GM12878 (cell line): ENCODE data around the gene RPS6KA2. TPM values are rescaled to one million over a fixed set of nuclear protein-coding genes. Genes with fewer than 3 reads are reported as not detected.

ENCODE experiments used
- ATAC-seq: fragments of 200-7000 bp; cut with Tn5 transposase; 3 replicates; pipeline ENCODE4 v1.9.1; 2020; ENCODE audit warnings: mild to moderate bottlenecking, moderate library complexity
- BruUV-seq: library from RNA; stranded (reverse); fragments of 400-500 nt; replicated peaks from 2 replicates; lab custom pipeline; 2021; lab: Mats Ljungman, UMichigan
- CTCF ChIA-PET: fragments of 300-600 bp; sonication (Branson Sonifier 250); formaldehyde crosslinking; extraction: SDS; loops from one replicate; lab custom pipeline; 2021; ENCODE audit warnings: inconsistent platforms; lab: Yijun Ruan, JAX
- POLR2A ChIA-PET: fragments of 350-600 bp; formaldehyde crosslinking; extraction: SDS; loops from one replicate; lab custom pipeline; 2021; ENCODE audit warnings: inconsistent platforms; lab: Charles Lee
- RAD21 ChIA-PET: fragments of 300-600 bp; sonication (Branson Sonifier 250); formaldehyde crosslinking; loops from one replicate; lab custom pipeline; 2023; ENCODE audit warnings: antibody characterized with exemption; ENCODE audit not compliant: unreplicated experiment; lab: Charles Lee
- SMC1A ChIA-PET: fragments of 300-600 bp; sonication (Branson Sonifier 250); formaldehyde crosslinking; loops from one replicate; lab custom pipeline; 2023; ENCODE audit not compliant: unreplicated experiment, uncharacterized antibody; lab: Charles Lee
- DNase-seq: peaks from one replicate; pipeline ENCODE4 v3.0.0-alpha.2; 2011; ENCODE audit warnings: low read depth, low spot score
- FAIRE-seq: peaks from 3 replicates; lab custom pipeline; 2011; peaks lifted over from hg19 to GRCh38; lab: Jason Lieb, UNC
- H2AFZ ChIP-seq: 2 replicates; pipeline ENCODE4 v1.6.0; 2011; ENCODE audit warnings: low read depth, low read length, control low read depth; ENCODE audit not compliant: control insufficient read depth
- H3K27ac ChIP-seq: 2 replicates; pipeline ENCODE4 v1.5.1; 2011; ENCODE audit warnings: control low read depth; ENCODE audit not compliant: control insufficient read depth, insufficient read depth
- H3K27me3 ChIP-seq, 2 experiments: replicated peaks in 1 of 2; 2 replicates each; pipeline versions ENCODE4 v1.6.0 to v1.6.1; 2011; ENCODE audit warnings: low read length in 1 of 2; ENCODE audit not compliant: control insufficient read depth in 2 of 2, insufficient read depth in 2 of 2
- H3K36me3 ChIP-seq, 2 experiments: 2 replicates each; pipeline ENCODE4 v1.5.1; 2011; ENCODE audit warnings: low read length in 1 of 2; ENCODE audit not compliant: control insufficient read depth in 2 of 2, insufficient read depth in 2 of 2
- H3K4me1 ChIP-seq: 2 replicates; pipeline ENCODE4 v1.6.1; 2011; ENCODE audit warnings: mild to moderate bottlenecking, low read length, moderate library complexity, mixed read lengths; ENCODE audit not compliant: control insufficient read depth, insufficient read depth
- H3K4me2 ChIP-seq: 2 replicates; pipeline ENCODE4 v1.6.0; 2011; ENCODE audit warnings: control low read depth; ENCODE audit not compliant: control insufficient read depth, insufficient read depth
- H3K4me3 ChIP-seq: fragments of 200-600 bp; sonication (generic); 2 replicates; pipeline ENCODE4 v1.5.1; 2016
- H3K79me2 ChIP-seq: 2 replicates; pipeline ENCODE4 v1.6.0; 2011; ENCODE audit warnings: low read length; ENCODE audit not compliant: control insufficient read depth, insufficient read depth
- H3K9ac ChIP-seq: 2 replicates; pipeline ENCODE4 v1.8.0; 2011; ENCODE audit warnings: low read length, control low read depth, mixed read lengths; ENCODE audit not compliant: control insufficient read depth, insufficient read depth
- H3K9me3 ChIP-seq: replicated peaks from 3 replicates; pipeline ENCODE4 v1.5.1; 2011; ENCODE audit warnings: mild to moderate bottlenecking, low read length; ENCODE audit not compliant: control insufficient read depth, insufficient read depth
- H4K20me1 ChIP-seq: 2 replicates; pipeline ENCODE4 v1.6.0; 2011; ENCODE audit not compliant: control insufficient read depth, insufficient read depth
- CBX3 ChIP-seq: fragments of 200-600 bp; sonication (generic); IDR thresholded peaks from 2 replicates; pipeline ENCODE4 v1.6.1; 2016; ENCODE audit warnings: low read depth, borderline replicate concordance
- CREM ChIP-seq: IDR thresholded peaks from 2 replicates; pipeline ENCODE4 v1.6.1; 2014; ENCODE audit warnings: antibody characterized with exemption, low read depth
- E2F4 ChIP-seq: IDR thresholded peaks from 2 replicates; pipeline ENCODE4 v1.6.1; 2012; ENCODE audit warnings: low read depth, low read length, improper control_type of control experiment
- EED ChIP-seq: sonication (generic); IDR thresholded peaks from 2 replicates; pipeline ENCODE4 v1.6.1; 2016; ENCODE audit warnings: antibody characterized with exemption, low read depth
- EGR1 ChIP-seq, 2 experiments: IDR thresholded peaks; 1 replicate in 1 of 2; 2 replicates in 1 of 2; pipeline ENCODE4 v1.6.1; 2011 to 2012; ENCODE audit warnings: low read depth in 2 of 2, low read length in 2 of 2, borderline replicate concordance in 1 of 2, mild to moderate bottlenecking in 1 of 2, moderate library complexity in 1 of 2
- EP300 ChIP-seq, 2 experiments: fragments of 150-350 bp in 1 of 2; IDR thresholded peaks; 2 replicates each; pipeline ENCODE4 v1.6.1; 2011 to 2012; ENCODE audit warnings: low read depth in 2 of 2, low read length in 2 of 2, borderline replicate concordance in 1 of 2, improper control_type of control experiment in 1 of 2, inconsistent platforms in 1 of 2; ENCODE audit not compliant: control insufficient read depth in 1 of 2
- FOS ChIP-seq: IDR thresholded peaks from 3 replicates; pipeline ENCODE4 v1.6.1; 2011; ENCODE audit warnings: borderline replicate concordance; ENCODE audit not compliant: insufficient read length; ENCODE audit errors: extremely low read depth
- FOXM1 ChIP-seq: IDR thresholded peaks from 2 replicates; pipeline ENCODE4 v1.6.1; 2012; ENCODE audit warnings: low read depth, mild to moderate bottlenecking, inconsistent platforms, low read length, moderate library complexity
- LARP7 ChIP-seq: fragments of 450-650 bp; IDR thresholded peaks from 2 replicates; pipeline ENCODE4 v1.6.1; 2017; ENCODE audit warnings: mild to moderate bottlenecking
- MAX ChIP-seq: IDR thresholded peaks from 2 replicates; pipeline ENCODE4 v1.6.1; 2012; ENCODE audit warnings: low read depth, low read length, improper control_type of control experiment
- MXI1 ChIP-seq: fragments of 150-350 bp; IDR thresholded peaks from 2 replicates; pipeline ENCODE4 v1.6.1; 2011; ENCODE audit warnings: low read depth, mild to moderate bottlenecking, inconsistent platforms, low read length, improper control_type of control experiment
- PKNOX1 ChIP-seq: fragments of 450-650 bp; IDR thresholded peaks from 2 replicates; pipeline ENCODE4 v1.6.1; 2016; ENCODE audit warnings: mild to moderate bottlenecking
- RUNX3 ChIP-seq: IDR thresholded peaks from 2 replicates; pipeline ENCODE4 v1.6.1; 2012; ENCODE audit warnings: low read length, inconsistent platforms
- SIN3A ChIP-seq: IDR thresholded peaks from 2 replicates; pipeline ENCODE4 v1.6.1; 2012; ENCODE audit warnings: low read depth, low read length, improper control_type of control experiment
- SMARCA5 ChIP-seq: fragments of 450-650 bp; IDR thresholded peaks from 2 replicates; pipeline ENCODE4 v1.6.1; 2017; ENCODE audit warnings: mild to moderate bottlenecking
- SREBF1 ChIP-seq: IDR thresholded peaks from 2 replicates; pipeline ENCODE4 v1.6.1; 2012; ENCODE audit warnings: mild to moderate bottlenecking, low read length
- WRNIP1 ChIP-seq: IDR thresholded peaks from 2 replicates; pipeline ENCODE4 v1.6.1; 2011; ENCODE audit warnings: low read depth, low read length, improper control_type of control experiment, borderline replicate concordance
- ZBED1 ChIP-seq: IDR thresholded peaks from 2 replicates; pipeline ENCODE4 v1.6.1; 2016; ENCODE audit warnings: borderline replicate concordance
- ZNF384 ChIP-seq: IDR thresholded peaks from 2 replicates; pipeline ENCODE4 v1.6.1; 2012; ENCODE audit warnings: low read depth, mild to moderate bottlenecking, low read length, improper control_type of control experiment, borderline replicate concordance
- WGBS: methylation state at CpG from one replicate; pipeline ENCODE4 v1.1.6; 2016; ENCODE audit warnings: low lambda C conversion rate; ENCODE audit not compliant: insufficient replicate concordance, insufficient coverage; ENCODE audit errors: missing lambda C conversion rate; 5-methylcytosine and 5-hydroxymethylcytosine counted together
- in situ Hi-C: fragments of 300-500 bp; cut with MboI; formaldehyde crosslinking; loops from 9 replicates; pipeline ENCODE4 v1.14.3; 2018; ENCODE audit warnings: mixed read lengths
- intact Hi-C: fragments of 100-400 bp; cut with micrococcal nuclease; formaldehyde crosslinking; loops from one replicate; pipeline ENCODE4 v1.14.2; 2022; ENCODE audit not compliant: unreplicated experiment
- polyA plus RNA-seq, 11 experiments: library from polyadenylated mRNA; depleted of rRNA in 4 of 11; unstranded in 6 of 11; stranded (reverse) in 5 of 11; fragments of >200 nt; fragmentation: Nextera tagmentation in 4 of 11; fragmentation: Illumina TruSeq in 1 of 11; extraction: Ambion mirVana in 4 of 11; extraction: Trizol in 1 of 11; gene quantifications; 1 replicate in 1 of 11; 2 replicates in 10 of 11; pipeline versions ENCODE4 v1.2.1 to v1.2.3, GENCODE V29; 2011 to 2016; ENCODE audit warnings: inconsistent platforms in 2 of 11, missing spikeins in 2 of 11, low read depth in 1 of 11
- total RNA-seq, 4 experiments: library from RNA; depleted of rRNA in 3 of 4; stranded (reverse); fragments of >200 nt in 3 of 4; fragmentation: Illumina TruSeq in 1 of 4; extraction: Trizol in 1 of 4; gene quantifications; 2 replicates each; pipeline versions ENCODE4 v1.2.1 to v1.2.3, GENCODE V29; 2013 to 2021

RPS6KA2 gene
- total and polyA plus RNA-seq, 10 of the 15 experiments (the other 5 are each of a cell fraction or from before 2014, with no cell fraction given), result 0.02 to 1.0 (median 0.22) TPM; not detected in 1

GRCh38 chr6:166382933-166383801 is 243.9 kb downstream of the RPS6KA2 start, which contains the start of gene MPC1 (continued):
- TF ChIP-seq MAX (peak; percentile 31; the same call in 1 of the 2 replicates), PKNOX1 (peak; percentile 23; the same call in 1 of the 2 replicates), EGR1 (IDR thresholded peaks at IDR 0.05; ENCODE audit: borderline replicate concordance in 1 of 2, low read depth in 2 of 2, low read length in 2 of 2) (peak in 1 of 2 experiments; percentile 78; a peak in 2 of 3 replicates), LARP7 (peak; percentile 98), EED (peak; percentile 68)
- TF ChIP-seq, all 136 proteins: peak for 47

- ChIA-PET RAD21 (no interaction called here), POLR2A (no interaction called here), CTCF (no interaction called here), SMC1A (no interaction called here)
- Histone ChIP-seq H3K4me1 (peaks cover 5% of the 10 kb centered on the region), H3K36me3 (no peaks in the 10 kb centered on the region), H3K4me2 (peak overlapping the region; percentile 90), H3K27me3 (no peaks in the 10 kb centered on the region), H2AFZ (peak overlapping the region; percentile 77), H3K4me3 (peak overlapping the region; percentile 88), H4K20me1 (no peaks in the 10 kb centered on the region), H3K9me3 (no peaks in the 10 kb centered on the region), H3K27ac (peak overlapping the region; percentile 63), H3K9ac (peak overlapping the region; percentile 77), H3K79me2 (peaks cover 39% of the 10 kb centered on the region)
- intact Hi-C loops, result loop anchor here (1.0 kb wide), 2 partner anchors 69 to 106 kb away; no protein-coding TSS in a partner anchor
- WGBS, result 2% methylated on average over 35 of the region's 46 CpGs
- no peak for DNase-seq
- in situ Hi-C loops, result loop anchor here (5.0 kb wide), 1 partner anchor 50 kb away; no protein-coding TSS in a partner anchor
- no TSS peak for BruUV-seq
- FAIRE-seq, result no peak
- peak; percentile 11; the same call in 2 of the 3 replicates for ATAC-seq
- TF ChIP-seq ZNF384 (no peak), RUNX3 (no peak), SIN3A (0 out of 2 replicates have a peak, but pooled peaks have one; percentile 22), SREBF1 (no peak), SMARCA5 (no peak), EGR1 (IDR thresholded peaks at IDR 0.05; ENCODE audit: borderline replicate concordance in 1 of 2, low read depth in 2 of 2, low read length in 2 of 2) (no peak), MXI1 (no peak), EP300 (IDR thresholded peaks at IDR 0.05; ENCODE audit: borderline replicate concordance in 1 of 2, control insufficient read depth in 1 of 2, low read depth in 2 of 2, low read length in 2 of 2) (no peak), WRNIP1 (no peak), CREM (no peak), E2F4 (no peak), FOXM1 (no peak), FOS (no peak), ZBED1 (no peak), CBX3 (no peak)
Observed at GRCh38 chr6:166382500-166382932, 244.5 kb downstream of the RPS6KA2 start.
